HCT116 (cell line): ENCODE data around the gene TMEM61.

Source experiments
- ATF3 ChIP-seq: IDR thresholded peaks from 2 replicates; pipeline ENCODE4 v1.6.1; 2012
- CBX3 ChIP-seq: IDR thresholded peaks from 2 replicates; pipeline ENCODE4 v1.6.1; 2012; ENCODE audit warnings: low read depth
- CEBPB ChIP-seq: IDR thresholded peaks from 2 replicates; pipeline ENCODE4 v1.6.1; 2012; ENCODE audit warnings: low read depth
- CTCF ChIP-seq, 3 experiments: fragments of 200-600 bp in 1 of 3; sonication (generic) in 1 of 3; IDR thresholded peaks in 2 of 3; conservative IDR thresholded peaks in 1 of 3; 2 replicates each; pipeline ENCODE4 v1.5.1; 2012 to 2017; ENCODE audit warnings: low read depth in 2 of 3, low read length in 2 of 3, antibody characterized with exemption in 1 of 3, borderline replicate concordance in 1 of 3, control low read depth in 1 of 3, mild to moderate bottlenecking in 1 of 3, mixed read lengths in 1 of 3, mixed run types in 1 of 3, moderate library complexity in 1 of 3; ENCODE audit not compliant: insufficient read depth in 1 of 3
- EGR1 ChIP-seq: IDR thresholded peaks from 2 replicates; pipeline ENCODE4 v1.6.1; 2012; ENCODE audit warnings: low read depth
- EZH2 ChIP-seq: fragments of 200-600 bp; sonication (generic); IDR thresholded peaks from 2 replicates; pipeline ENCODE4 v1.6.1; 2017; ENCODE audit warnings: antibody characterized with exemption, mixed run types
- JUND ChIP-seq: IDR thresholded peaks from 2 replicates; pipeline ENCODE4 v1.6.1; 2012
- MAX ChIP-seq: IDR thresholded peaks from 2 replicates; pipeline ENCODE4 v1.6.1; 2012
- POLR2A ChIP-seq: IDR thresholded peaks from 2 replicates; pipeline ENCODE4 v1.7.0; 2011; ENCODE audit warnings: borderline replicate concordance; ENCODE audit not compliant: insufficient read depth, insufficient read length; ENCODE audit errors: extremely low read depth
- POLR2AphosphoS5 ChIP-seq: IDR thresholded peaks from 2 replicates; pipeline ENCODE4 v1.6.1; 2011; ENCODE audit warnings: mild to moderate bottlenecking, low read depth, low read length, moderate library complexity
- REST ChIP-seq: IDR thresholded peaks from 2 replicates; pipeline ENCODE4 v1.6.1; 2012; ENCODE audit warnings: low read depth
- SRF ChIP-seq: IDR thresholded peaks from 2 replicates; pipeline ENCODE4 v1.6.1; 2012; ENCODE audit warnings: low read depth
- TCF7L2 ChIP-seq: IDR thresholded peaks from 2 replicates; pipeline ENCODE4 v1.7.0; 2011; ENCODE audit warnings: borderline replicate concordance, inconsistent platforms; ENCODE audit not compliant: insufficient read depth, insufficient read length; ENCODE audit errors: extremely low read depth
- ZNF274 ChIP-seq: fragments of 200-500 bp; sonication (Bioruptor generic); IDR thresholded peaks from 2 replicates; pipeline ENCODE4 v1.6.1; 2014; ENCODE audit warnings: mild to moderate bottlenecking, low read depth, low read length, inconsistent platforms

- TF ChIP-seq EGR1 (no peak), CTCF (IDR thresholded peaks at IDR 0.05 in 2 of 3, conservative IDR thresholded peaks at IDR 0.05 in 1 of 3; ENCODE audit: borderline replicate concordance in 1 of 3, insufficient read depth in 1 of 3, low read depth in 2 of 3, low read length in 2 of 3) (no peak), ZNF274 (no peak), POLR2AphosphoS5 (no peak), ATF3 (no peak), POLR2A (no peak), EZH2 (no peak), REST (no peak), TCF7L2 (no peak), MAX (no peak), CBX3 (no peak), JUND (no peak), CEBPB (no peak), SRF (no peak)
These were observed 8.0 kb upstream of the TMEM61 start for GRCh38 chr1:54972436-54972835.
